GM21423 (cell line): ENCODE results near the gene VPS33A.
"Not testable (repeated sequence)": the region's sequence is repeated elsewhere in the genome, so short reads cannot be mapped to it uniquely, and the experiment has no call there.

Experiments used
- ATAC-seq: cut with Tn5 transposase; IDR thresholded peaks from one replicate; pipeline ENCODE4 v1.9.1; 2021; ENCODE audit warnings: mild to moderate bottlenecking, moderate library complexity; ENCODE audit not compliant: unreplicated experiment

Gene VPS33A

DNA sequence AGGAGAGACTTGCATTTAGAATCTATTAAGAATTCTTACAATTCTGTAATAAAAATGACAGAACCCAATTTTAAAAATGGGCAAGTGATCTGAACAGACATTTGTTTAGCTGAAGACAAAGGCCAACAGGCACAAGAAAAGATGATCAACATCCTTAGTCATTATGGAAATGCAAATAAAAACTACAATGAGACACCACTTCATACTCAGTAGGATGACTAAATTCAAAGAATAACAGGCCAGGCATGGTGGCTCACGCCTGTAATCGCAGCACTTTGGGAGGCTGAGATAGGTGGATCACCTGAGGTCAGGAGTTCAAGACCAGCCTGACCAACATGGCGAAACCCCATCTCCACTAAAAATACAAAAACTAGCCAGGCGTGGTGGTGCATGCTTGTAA is 7.8 kb downstream of the VPS33A start:
- not testable (repeated sequence) for ATAC-seq

DNA sequence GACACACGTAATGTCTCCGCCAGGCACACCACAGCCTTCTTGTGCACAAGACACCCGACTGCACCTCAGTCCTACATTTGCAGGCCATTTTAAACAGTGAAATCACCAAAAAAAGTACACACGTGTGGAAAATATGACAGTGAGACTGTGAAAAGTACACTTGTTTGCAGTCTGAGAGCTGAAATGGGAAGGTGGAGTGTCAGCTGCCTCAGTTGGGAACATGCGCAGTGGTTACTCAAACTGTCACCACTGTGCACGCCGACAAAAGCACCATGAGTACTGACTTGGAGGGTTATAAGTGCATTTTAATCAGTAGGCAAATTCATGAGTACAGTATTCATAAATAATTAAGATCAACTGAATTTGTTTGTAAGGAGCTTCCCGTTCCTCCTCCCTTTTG is 15.8 kb downstream of the VPS33A start:
- no peak for ATAC-seq

DNA sequence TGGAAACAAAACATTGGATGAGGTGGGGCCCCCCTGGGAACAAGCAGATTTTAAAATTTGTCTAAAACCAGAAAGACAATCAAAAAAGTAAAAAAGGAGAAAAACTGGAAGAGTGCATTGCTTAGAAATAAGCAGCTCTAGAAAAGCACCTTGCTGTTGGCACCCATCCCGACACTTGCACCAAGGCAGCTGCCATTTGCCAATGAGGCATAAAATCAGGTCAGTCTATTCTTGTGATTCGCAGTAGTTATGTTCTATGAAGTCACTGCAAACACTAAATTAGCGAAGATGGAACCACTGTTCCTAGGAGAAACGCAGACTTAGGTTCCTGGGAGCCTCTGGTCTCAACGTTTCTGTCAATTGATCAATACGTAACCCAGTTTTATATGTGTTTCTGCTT is 16.2 kb downstream of the VPS33A start:
- ATAC-seq = no peak

DNA sequence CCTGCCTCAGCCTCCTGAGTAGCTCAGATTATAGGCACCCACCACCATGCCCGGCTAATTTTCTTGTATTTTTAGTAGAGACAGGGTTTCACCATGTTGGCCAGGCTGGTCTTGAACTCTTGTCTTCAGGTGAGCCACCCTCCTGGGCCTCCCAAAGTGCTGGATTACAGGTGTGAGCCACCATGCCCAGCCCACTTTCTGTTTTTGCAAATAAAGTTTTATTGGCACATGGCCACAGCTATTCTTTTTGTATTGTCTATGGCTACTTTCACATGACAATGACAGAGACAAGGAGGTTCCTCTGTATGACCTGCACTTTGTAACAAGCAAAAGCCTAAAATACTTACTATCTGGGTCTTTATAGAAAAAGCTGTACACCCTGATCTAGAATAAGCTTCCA is 20.7 kb downstream of the VPS33A start:
- ATAC-seq = no peak

DNA sequence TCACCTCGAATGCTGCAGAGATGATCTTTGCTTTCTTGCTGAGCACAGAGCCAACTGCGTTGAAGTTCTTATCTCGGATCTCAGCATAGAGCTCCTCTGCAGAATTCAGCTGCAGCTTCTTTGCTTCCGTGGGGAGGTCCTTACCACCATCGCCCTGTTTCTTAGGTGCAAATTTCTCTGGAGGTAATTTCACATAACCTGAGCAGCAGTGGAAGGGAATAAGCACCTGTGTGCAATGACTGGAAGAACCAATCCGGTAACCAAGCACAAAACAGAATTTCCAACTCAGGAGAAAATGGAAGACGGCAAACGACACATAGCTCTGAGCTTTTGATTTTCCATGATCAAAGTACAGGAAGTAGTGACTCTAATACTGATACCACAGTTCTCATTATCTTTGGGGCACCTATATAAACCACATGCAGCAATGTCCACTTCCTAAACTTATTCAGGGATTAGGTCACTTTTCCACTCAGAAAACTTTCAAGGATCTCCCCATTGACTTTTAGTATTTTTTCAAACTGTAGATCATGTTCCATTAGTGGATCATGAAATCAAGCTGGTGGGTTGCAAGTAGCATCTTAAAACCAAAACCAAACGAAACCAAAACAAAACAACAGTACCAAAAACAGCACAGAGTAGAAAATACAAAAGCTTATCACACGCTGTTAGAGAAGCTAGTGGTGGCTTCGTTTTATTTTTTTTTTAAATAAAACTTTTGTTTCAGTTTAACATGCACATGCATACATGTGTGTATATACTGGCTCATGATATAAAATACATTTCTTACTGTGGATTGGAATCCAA is 21.5 kb downstream of the VPS33A start:
- ATAC-seq = no peak

DNA sequence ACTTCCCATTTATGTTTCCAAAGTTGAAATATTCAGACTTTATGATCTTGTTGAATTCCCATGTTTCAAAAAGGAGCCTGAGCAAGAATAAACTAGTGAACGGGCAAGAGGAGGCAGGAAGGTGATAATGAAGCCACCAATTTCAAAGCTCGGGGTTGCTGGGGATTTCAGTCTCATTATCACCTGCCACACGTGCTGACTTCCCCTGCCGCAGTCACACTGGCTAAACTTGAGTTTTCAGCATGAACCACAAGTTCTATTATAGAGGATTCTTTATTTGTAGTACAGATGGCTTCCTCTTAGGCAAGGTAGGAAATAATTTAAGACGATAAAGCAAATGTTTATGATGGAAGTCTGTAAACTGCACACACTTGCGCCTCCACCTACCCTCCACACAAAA is 22.3 kb downstream of the VPS33A start:
- ATAC-seq = no peak

DNA sequence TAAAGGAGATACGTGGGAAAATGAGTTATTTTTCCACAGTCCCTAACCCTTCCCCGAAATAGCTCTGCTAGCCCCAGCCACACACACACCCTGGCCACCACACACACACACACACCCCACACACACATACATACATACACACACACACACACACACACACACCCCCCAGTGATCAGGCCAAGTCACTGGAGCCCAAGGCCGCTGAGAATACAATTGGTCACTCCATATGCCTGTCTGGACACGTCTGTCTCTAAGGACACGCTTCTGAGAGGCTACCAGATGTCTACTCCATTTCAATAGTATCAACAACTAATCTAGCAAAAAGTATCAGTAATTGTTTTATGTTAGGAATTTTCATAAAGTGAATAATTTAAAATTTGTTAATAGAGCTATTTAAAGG is 27.4 kb downstream of the VPS33A start:
- no peak for ATAC-seq

DNA sequence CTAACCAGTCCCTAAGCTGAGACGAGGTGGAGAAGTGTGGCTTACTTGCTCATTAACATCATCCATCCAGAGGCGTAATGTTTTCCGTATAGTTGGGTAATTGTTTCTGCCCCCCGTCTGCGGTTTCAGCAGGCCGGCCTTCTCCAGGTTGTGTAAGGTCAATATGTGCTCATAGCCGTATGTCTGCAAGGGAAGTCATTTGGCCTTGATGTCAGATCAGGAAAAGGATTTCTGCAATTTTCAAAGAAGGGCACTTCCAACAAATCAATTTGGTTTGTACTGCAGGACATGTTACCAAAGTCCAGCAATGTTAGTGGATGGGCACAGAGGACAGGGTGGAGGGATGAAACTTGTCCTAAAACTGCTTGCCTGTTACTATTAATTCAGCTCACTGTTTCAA is 30.6 kb downstream of the VPS33A start:
- ATAC-seq = no peak

DNA sequence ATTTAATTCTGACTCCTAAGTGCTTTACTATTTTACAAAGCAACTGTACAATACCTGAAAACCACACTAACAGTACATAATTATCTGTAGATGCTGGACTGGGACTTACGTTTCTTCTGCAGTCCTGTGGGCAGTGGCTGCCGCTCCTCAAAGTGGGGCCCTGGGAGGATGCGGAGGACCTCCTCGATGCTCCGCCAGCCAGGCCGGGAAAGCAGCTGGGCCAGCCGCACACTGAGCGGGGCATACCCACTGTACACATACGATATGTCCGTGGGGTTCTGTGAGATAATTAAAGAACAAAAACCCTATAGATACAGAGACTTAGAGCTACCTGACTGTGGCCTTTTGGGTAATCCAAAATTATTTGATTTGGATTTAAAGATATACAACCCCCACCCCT is 33.6 kb downstream of the VPS33A start:
- no peak for ATAC-seq

DNA sequence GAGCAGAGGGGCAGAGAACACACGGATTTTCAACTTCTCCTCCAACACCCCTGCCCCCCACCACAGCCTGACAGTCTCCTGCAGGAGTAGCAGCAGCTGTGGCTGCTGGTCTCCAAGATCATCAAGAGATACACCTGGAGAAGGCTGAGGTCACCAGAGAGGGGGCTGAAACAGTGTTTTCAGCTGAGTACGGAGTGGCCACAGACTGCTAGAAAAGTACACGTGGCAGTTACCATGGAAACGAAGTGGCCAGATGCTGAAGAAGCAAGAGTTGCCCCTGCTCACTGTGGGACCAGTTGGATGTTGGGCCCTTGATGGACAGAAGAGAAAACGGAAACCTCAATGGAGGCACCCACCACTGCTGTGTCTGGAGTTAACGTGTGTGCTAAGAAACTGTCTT is 35.5 kb downstream of the VPS33A start:
- no peak for ATAC-seq

DNA sequence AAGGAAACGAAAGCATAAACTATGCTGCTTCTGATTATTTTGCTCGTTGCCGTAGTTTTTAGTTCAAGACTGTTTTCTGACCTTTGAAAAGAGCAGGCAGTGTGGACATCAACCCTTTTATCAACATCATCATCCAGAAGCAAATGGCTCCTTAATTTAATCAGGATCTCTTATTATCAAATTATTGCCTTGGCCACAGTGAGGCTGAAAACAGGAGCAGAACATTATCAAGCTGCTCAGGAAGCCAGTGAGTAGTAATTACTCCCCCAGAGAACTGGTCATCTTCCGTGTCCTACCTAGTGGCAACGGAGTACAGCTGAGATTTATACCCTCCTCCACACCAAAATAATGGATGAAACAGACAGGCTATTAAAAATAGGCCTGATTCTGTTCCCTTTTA is 38.2 kb downstream of the VPS33A start:
- ATAC-seq = no peak

DNA sequence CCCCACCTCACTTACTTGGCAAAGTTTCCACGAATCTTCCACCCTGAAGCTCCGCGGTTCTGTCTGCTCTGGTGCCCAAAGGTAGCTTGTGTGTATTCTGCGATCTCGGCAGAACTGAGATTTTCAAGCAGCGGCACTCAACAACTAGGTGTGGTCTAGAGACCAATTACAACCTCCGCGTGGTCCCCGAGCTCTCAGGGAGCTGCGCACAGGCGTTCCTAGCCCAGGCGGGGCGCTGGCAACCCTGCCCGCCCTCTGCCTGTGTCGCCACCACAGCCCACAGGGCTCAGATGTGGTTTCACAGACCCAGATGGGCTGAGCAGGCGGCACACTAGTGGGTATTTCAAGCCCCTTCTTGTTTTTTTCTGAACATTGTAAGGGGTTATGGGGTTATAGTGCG is 39.0 kb downstream of the VPS33A start:
- no peak for ATAC-seq

DNA sequence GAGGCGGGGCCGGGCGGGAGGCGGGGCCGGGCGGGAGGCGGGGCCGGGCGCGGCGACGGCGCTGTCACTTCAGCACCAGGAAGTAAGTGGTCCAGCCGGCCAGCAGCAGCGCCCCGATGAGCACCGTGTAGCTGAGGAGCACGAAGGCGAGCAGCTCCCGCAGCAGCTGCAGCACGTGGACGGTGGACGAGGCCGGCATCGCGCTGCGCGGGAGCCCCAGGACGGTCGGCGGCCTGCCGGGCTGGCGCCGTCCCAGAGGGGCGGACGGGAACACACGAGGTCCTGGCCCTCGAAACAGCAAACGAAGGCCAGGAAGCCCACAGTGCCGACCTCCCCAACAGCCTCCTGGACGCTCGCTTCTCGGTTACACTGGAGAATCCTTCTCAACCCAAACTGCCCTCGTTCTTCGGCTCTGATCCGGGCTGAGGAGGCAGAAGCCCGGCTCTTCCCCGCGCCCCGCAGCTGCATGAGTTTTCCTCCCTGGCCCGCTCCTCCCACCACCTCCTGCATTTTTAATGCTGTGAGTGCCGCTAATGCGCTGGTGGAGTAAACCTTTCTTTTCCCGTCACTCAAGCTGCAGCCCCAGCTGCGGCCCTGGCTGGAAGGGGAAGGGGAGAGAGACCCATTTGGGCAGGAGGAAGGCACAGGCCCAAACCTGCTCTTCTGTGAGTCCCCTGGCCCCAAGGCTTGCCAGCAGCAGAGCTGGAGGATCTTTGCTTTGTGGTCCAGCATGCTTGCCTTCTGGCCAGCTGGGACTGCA is 39.7 kb downstream of the VPS33A start:
- no peak for ATAC-seq

DNA sequence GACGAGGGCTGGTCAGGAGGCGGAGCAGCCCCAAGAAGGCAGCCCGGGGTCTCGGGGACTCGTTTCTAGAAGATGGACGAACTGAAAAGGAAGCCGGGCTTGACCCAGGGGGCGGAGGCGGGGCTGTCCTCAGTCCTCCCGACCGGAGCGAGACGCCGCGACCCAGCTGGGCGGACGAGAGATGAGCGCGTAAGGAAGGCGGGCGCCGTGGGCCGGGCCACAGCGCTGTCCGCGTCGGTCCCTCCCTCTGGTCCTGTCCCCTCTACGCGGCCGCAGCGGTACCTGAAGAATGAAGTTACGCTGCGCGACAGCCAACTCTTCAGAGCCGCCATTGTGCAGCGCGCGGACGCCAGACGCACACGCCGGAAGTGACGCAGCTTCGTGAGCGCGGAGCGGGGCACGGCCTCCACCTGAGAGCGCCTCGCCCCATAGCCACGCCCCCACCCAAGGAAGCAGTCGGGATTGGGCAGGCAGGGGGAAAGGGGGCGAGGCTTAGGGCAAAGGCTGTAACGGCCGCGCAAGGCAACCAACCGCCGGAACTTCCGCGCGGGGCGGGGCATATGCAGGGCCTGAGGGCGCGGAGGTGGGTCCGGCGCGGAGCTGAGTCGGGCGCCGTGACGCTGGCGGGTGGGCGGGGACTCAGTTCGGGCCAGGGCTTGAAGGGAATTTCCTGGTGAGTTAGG is 40.5 kb downstream of the VPS33A start, which contains the start of gene DIABLO:
TSS of gene DIABLO (minus strand) at position 370 of the 683 bp plus-strand sequence. CDS start at position 332, 38 bp downstream.
- peak; percentile 94 for ATAC-seq

DNA sequence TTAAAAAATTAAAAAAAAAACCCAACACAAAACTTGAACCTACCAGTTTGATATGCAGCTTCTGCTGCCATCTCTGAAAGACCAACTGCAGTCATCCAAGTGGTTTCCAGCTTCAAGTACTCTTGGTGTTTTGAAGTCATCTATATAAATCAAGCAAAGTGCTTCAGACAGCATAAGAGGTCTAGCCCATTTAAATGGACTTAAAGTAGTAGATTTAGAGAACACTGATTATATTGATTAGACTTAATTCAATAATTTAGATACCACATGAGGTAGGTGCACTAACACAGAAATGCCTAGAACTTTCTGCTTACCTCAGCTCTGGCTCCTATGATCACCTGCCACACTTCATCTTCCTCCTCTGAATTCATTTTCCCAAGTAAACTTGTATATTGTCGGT is 49.8 kb downstream of the VPS33A start:
- no peak for ATAC-seq

DNA sequence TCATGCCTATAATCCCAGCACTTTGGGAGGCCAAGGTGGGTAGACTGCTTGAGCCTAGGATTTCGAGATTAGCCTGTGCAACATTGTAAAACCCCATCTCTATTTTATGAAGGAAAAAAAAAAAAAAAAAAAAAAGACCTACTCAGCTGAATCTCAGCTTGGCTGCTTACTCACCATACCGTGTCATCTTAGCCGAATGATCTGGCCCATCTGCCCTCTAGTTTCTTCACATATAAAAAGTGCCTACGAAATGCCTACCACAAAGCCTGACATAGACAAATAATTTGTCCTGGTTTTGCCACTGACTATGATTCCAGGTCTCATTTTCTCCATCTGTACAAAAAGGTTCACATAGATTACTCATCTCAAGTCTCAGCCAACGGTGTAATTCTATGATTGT is 50.5 kb downstream of the VPS33A start:
- no peak for ATAC-seq

DNA sequence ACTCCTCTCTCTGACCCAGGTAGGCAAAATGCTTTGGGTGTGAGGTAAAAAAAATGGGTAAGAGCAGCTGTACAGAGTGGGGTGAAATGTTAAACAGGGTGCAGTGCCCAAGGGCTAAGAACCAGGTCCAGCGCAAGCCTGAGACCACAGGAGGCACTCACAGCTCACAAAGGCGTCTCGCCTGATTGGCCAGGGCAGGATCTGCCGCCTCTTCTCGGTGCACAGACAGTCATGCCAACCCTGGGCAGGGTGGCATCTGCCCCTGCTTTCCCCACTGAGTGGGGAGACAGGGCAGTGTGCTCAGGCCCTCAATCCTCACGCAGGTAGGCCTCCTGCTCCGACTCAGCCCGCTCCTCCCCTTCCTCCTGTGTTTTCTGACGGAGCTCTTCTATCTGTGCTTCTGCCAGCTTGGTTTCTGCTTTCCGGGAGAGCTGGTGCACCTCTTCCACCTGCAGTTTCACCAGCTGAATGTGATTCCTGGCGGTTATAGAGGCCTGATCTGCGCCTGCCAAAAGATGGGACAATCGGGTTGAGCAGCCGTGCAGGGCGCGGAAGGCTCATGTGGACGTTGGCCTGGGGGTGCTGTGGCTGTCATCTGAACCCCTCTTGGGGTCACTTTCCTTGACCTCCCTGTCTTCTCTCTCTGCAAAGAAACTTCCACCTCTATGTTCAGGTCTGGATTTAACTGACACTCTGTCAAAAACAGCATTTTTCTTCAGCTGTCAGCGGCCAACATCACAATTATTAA is 58.0 kb downstream of the VPS33A start:
- ATAC-seq = no peak

DNA sequence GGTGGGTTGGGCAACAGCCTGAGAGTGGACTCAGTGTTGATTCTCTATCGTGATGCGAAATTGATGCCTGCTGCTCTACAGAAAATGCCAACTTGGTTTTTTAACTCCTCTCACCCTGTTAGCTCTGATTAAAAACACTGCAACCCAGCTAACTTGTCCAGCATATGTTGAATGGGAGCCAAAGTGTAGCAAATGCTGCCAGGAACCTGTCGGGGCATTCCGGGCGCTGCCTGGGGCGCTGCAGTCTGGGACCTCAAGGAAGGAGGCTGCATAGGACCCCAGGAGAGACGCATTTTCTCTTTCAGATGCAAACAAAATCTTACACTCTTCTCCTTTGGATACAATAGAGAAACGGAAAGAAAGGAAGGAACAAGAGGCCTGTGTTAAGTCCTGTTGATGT is 58.9 kb downstream of the VPS33A start:
- ATAC-seq = no peak

DNA sequence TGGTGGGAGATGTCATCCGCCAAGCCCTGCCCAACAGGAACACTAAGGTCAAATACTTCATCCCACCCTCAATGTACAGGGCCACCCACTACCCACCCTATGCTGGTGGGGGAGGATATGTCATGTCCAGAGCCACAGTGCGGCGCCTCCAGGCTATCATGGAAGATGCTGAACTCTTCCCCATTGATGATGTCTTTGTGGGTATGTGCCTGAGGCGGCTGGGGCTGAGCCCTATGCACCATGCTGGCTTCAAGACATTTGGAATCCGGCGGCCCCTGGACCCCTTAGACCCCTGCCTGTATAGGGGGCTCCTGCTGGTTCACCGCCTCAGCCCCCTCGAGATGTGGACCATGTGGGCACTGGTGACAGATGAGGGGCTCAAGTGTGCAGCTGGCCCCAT is 59.3 kb downstream of the VPS33A start:
- ATAC-seq = no peak

DNA sequence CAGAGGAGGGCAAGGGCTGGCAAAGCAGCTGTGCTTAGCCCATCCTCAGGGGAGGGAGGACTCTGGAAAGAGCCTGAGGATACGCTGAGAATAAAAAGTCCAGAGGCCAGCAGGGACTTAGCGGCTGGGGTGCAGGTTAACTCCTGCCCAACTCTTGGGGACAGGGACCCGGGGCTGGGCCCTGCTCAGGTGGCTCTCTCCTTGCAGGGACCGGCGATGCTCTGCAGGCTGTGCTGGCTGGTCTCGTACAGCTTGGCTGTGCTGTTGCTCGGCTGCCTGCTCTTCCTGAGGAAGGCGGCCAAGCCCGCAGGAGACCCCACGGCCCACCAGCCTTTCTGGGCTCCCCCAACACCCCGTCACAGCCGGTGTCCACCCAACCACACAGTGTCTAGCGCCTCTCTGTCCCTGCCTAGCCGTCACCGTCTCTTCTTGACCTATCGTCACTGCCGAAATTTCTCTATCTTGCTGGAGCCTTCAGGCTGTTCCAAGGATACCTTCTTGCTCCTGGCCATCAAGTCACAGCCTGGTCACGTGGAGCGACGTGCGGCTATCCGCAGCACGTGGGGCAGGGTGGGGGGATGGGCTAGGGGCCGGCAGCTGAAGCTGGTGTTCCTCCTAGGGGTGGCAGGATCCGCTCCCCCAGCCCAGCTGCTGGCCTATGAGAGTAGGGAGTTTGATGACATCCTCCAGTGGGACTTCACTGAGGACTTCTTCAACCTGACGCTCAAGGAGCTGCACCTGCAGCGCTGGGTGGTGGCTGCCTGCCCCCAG is 60.0 kb downstream of the VPS33A start:
- ATAC-seq = no peak
